Gastroesophageal sphincter (tissue), 4 donors: ENCODE results near the gene ANO7. TPM values are rescaled to one million over a fixed set of nuclear protein-coding genes. Genes with fewer than 3 reads are reported as not detected.

Source experiments
- ATAC-seq: fragments of 150-250 bp; one replicate; pipeline ENCODE4 v1.9.1; 2016; ENCODE audit warnings: mild to moderate bottlenecking, moderate library complexity
- H3K27ac ChIP-seq, 4 donors: fragments of 200-600 bp; sonication (generic) in 3 of 4; 1 replicate in 3 of 4; 2 replicates in 1 of 4; pipeline ENCODE4 v1.5.1; 2016 to 2019
- H3K27me3 ChIP-seq: fragments of 200-600 bp; sonication (generic); one replicate; pipeline ENCODE4 v1.5.1; 2019
- H3K36me3 ChIP-seq, 2 donors: fragments of 200-600 bp; sonication (generic); one replicate each; pipeline ENCODE4 v1.5.1; 2019; ENCODE audit warnings: control low read depth in 1 of 2
- H3K4me1 ChIP-seq, 3 donors: fragments of 200-600 bp; sonication (generic); 1 replicate in 2 of 3; 2 replicates in 1 of 3; pipeline ENCODE4 v1.5.1; 2016 to 2019; ENCODE audit warnings: control low read depth in 2 of 3
- H3K4me3 ChIP-seq, 2 donors: fragments of 200-600 bp; sonication (generic); one replicate each; pipeline ENCODE4 v1.5.1; 2019; ENCODE audit warnings: mild to moderate bottlenecking in 1 of 2, moderate library complexity in 1 of 2
- H3K9me3 ChIP-seq, 3 donors: fragments of 200-600 bp; sonication (generic); one replicate each; pipeline ENCODE4 v1.5.1; 2017 to 2019; ENCODE audit warnings: control low read depth in 2 of 3
- CTCF ChIP-seq, 4 experiments: fragments of 200-600 bp in 2 of 4; fragments of 450-650 bp in 2 of 4; sonication (generic) in 1 of 4; IDR thresholded peaks; one replicate each; pipeline ENCODE4 v1.5.1; 2017 to 2019; ENCODE audit warnings: antibody characterized with exemption in 4 of 4, mild to moderate bottlenecking in 2 of 4, moderate library complexity in 2 of 4
- EP300 ChIP-seq: sonication (generic); formaldehyde crosslinking; IDR thresholded peaks from one replicate; pipeline ENCODE4 v1.6.1; 2017; ENCODE audit warnings: antibody characterized with exemption, mild to moderate bottlenecking
- POLR2A ChIP-seq, 2 donors: fragments of 450-650 bp; IDR thresholded peaks; one replicate each; pipeline ENCODE4 v1.6.1; 2017; ENCODE audit warnings: antibody characterized with exemption in 2 of 2, mild to moderate bottlenecking in 2 of 2, moderate library complexity in 1 of 2
- POLR2AphosphoS5 ChIP-seq: sonication (generic); formaldehyde crosslinking; IDR thresholded peaks from one replicate; pipeline ENCODE4 v1.6.1; 2017; ENCODE audit warnings: antibody characterized with exemption
- WGBS, 2 donors: methylation state at CpG; one replicate each; pipeline ENCODE4 v1.1.5; 2018; ENCODE audit warnings: low coverage in 1 of 2; 5-methylcytosine and 5-hydroxymethylcytosine counted together
- total RNA-seq, 4 donors: library from RNA; depleted of rRNA; stranded (reverse); fragments of >200 nt; gene quantifications; one replicate each; pipeline ENCODE4 v1.1.0, GENCODE V29; 2016

ANO7 gene
- total RNA-seq, 4 donors from 2014 or later = 0.16 to 0.81 (median 0.53) TPM

- H3K36me3 ChIP-seq = peaks cover 0 to 100% of the 10 kb centered on the region in 2 donors
- no peak overlapping the region for H3K4me3 ChIP-seq
- no peaks in the 10 kb centered on the region for H3K4me1 ChIP-seq
- no peak for ATAC-seq
- WGBS, 2 donors = 60% methylated on average over 1 of the region's 28 CpGs; no CpG with 5 or more reads in 1 of the 2 donors
- H3K27me3 ChIP-seq = no peaks in the 10 kb centered on the region
- no peak overlapping the region for H3K27ac ChIP-seq
- no peaks in the 10 kb centered on the region for H3K9me3 ChIP-seq
- TF ChIP-seq EP300 (no peak), POLR2A (IDR thresholded peaks at IDR 0.05) (no peak), CTCF (IDR thresholded peaks at IDR 0.05) (no peak), POLR2AphosphoS5 (no peak)
These were observed 51.2 kb downstream of the ANO7 start for GRCh38 chr2:241239552-241240202.

GRCh38 chr2:241240320-241241004 lies 52.0 kb downstream of the ANO7 start:
- 86% methylated on average over 10 of the region's 21 CpGs; no CpG with 5 or more reads in 1 of the 2 donors for WGBS, 2 donors
- no peaks in the 10 kb centered on the region for H3K9me3 ChIP-seq
- peaks cover 0 to 100% of the 10 kb centered on the region in 2 donors for H3K36me3 ChIP-seq
- no peak for ATAC-seq
- no peaks in the 10 kb centered on the region for H3K27me3 ChIP-seq
- H3K4me3 ChIP-seq = no peak overlapping the region
- H3K4me1 ChIP-seq = no peaks in the 10 kb centered on the region
- no peak overlapping the region for H3K27ac ChIP-seq
- no peak for TF ChIP-seq POLR2A (IDR thresholded peaks at IDR 0.05)
- TF ChIP-seq POLR2AphosphoS5 = no peak
- TF ChIP-seq EP300 = no peak
- TF ChIP-seq CTCF (IDR thresholded peaks at IDR 0.05) = no peak

- Histone ChIP-seq H3K4me1 (no peaks in the 10 kb centered on the region), H3K36me3 (peaks cover 0 to 100% of the 10 kb centered on the region in 2 donors), H3K4me3 (no peak overlapping the region), H3K27ac (no peak overlapping the region), H3K9me3 (no peaks in the 10 kb centered on the region), H3K27me3 (no peaks in the 10 kb centered on the region)
- no peak for TF ChIP-seq POLR2AphosphoS5
- TF ChIP-seq CTCF (IDR thresholded peaks at IDR 0.05) = no peak
- TF ChIP-seq POLR2A (IDR thresholded peaks at IDR 0.05) = no peak
- TF ChIP-seq EP300 = no peak
- 86 to 100% methylated on average over 1 to 4 of the region's 4 CpGs for WGBS, 2 donors
- ATAC-seq = no peak
These were observed 53.2 kb downstream of the ANO7 start for GRCh38 chr2:241241669-241242068.

GRCh38 chr2:241242306-241242705 lies 53.8 kb downstream of the ANO7 start:
- no peak for ATAC-seq
- WGBS, 2 donors = 71 to 80% methylated on average over 1 to 5 of the region's 14 CpGs
- Histone ChIP-seq H3K27me3 (no peaks in the 10 kb centered on the region), H3K4me1 (no peaks in the 10 kb centered on the region), H3K36me3 (peaks cover 0 to 100% of the 10 kb centered on the region in 2 donors), H3K27ac (no peak overlapping the region), H3K4me3 (no peak overlapping the region), H3K9me3 (no peaks in the 10 kb centered on the region)
- TF ChIP-seq POLR2AphosphoS5 (no peak), CTCF (IDR thresholded peaks at IDR 0.05) (no peak), POLR2A (IDR thresholded peaks at IDR 0.05) (no peak), EP300 (no peak)

GRCh38 chr2:241244368-241244767 lies 55.9 kb downstream of the ANO7 start:
- Histone ChIP-seq H3K4me3 (no peak overlapping the region), H3K4me1 (no peaks in the 10 kb centered on the region), H3K27ac (no peak overlapping the region), H3K27me3 (no peaks in the 10 kb centered on the region), H3K9me3 (no peaks in the 10 kb centered on the region), H3K36me3 (peaks cover 0 to 100% of the 10 kb centered on the region in 2 donors)
- ATAC-seq = no peak
- TF ChIP-seq CTCF (IDR thresholded peaks at IDR 0.05) (no peak), POLR2AphosphoS5 (no peak), POLR2A (IDR thresholded peaks at IDR 0.05) (no peak), EP300 (no peak)
- 93 to 95% methylated on average over 5 to 6 of the region's 6 CpGs for WGBS, 2 donors
